ENCODE data around the gene PARD3.

Gene PARD3

GRCh38 chr10:34426041-34426440, 389.1 kb downstream of the PARD3 start:
- no peaks in the 10 kb centered on the region for H3K36me3 ChIP-seq (ENCODE audit: control insufficient read depth, low read length)
- no peaks in the 10 kb centered on the region for H3K4me1 ChIP-seq (ENCODE audit: control insufficient read depth, low read length)
- H3K9me3 ChIP-seq (ENCODE audit: control insufficient read depth, insufficient read depth, low read length): no peaks in the 10 kb centered on the region
- H3F3A ChIP-seq (ENCODE audit: control insufficient read depth, insufficient read depth): no peaks in the 10 kb centered on the region
- no peaks in the 10 kb centered on the region for H4K20me1 ChIP-seq (ENCODE audit: control insufficient read depth, insufficient read depth, low read depth, low read length)
- H3K4me3 ChIP-seq (ENCODE audit: low read length): no peak overlapping the region
- H3K79me2 ChIP-seq (ENCODE audit: control insufficient read depth, low read length): no peaks in the 10 kb centered on the region
- TF ChIP-seq CTCF (IDR thresholded peaks at IDR 0.05; ENCODE audit: low read depth, low read length, poor library complexity, severe bottlenecking): no peak
- no peak for TF ChIP-seq EZH2phosphoT487 (IDR thresholded peaks at IDR 0.05; ENCODE audit: borderline replicate concordance, low read length)
- H3K27ac ChIP-seq (ENCODE audit: low read depth, low read length): no peak overlapping the region
- H3K9me2 ChIP-seq (replicated peaks; ENCODE audit: control insufficient read depth, low read length): no peaks in the 10 kb centered on the region
- no peak overlapping the region for H3K4me2 ChIP-seq (ENCODE audit: low read length)
- no peaks in the 10 kb centered on the region for H3K27me3 ChIP-seq (ENCODE audit: control insufficient read depth, low read length)

GRCh38 chr10:34423673-34424625, 391.1 kb downstream of the PARD3 start:
- no peaks in the 10 kb centered on the region for H3K9me3 ChIP-seq (ENCODE audit: control insufficient read depth, insufficient read depth, low read length)
- H3K4me1 ChIP-seq (ENCODE audit: control insufficient read depth, low read length): no peaks in the 10 kb centered on the region
- no peaks in the 10 kb centered on the region for H3K27me3 ChIP-seq (ENCODE audit: control insufficient read depth, low read length)
- TF ChIP-seq EZH2phosphoT487 (IDR thresholded peaks at IDR 0.05; ENCODE audit: borderline replicate concordance, low read length) (no peak), CTCF (IDR thresholded peaks at IDR 0.05; ENCODE audit: low read depth, low read length, poor library complexity, severe bottlenecking) (no peak)
- H3F3A ChIP-seq (ENCODE audit: control insufficient read depth, insufficient read depth): no peaks in the 10 kb centered on the region
- no peaks in the 10 kb centered on the region for H3K79me2 ChIP-seq (ENCODE audit: control insufficient read depth, low read length)
- no peaks in the 10 kb centered on the region for H3K9me2 ChIP-seq (replicated peaks; ENCODE audit: control insufficient read depth, low read length)
- no peaks in the 10 kb centered on the region for H3K36me3 ChIP-seq (ENCODE audit: control insufficient read depth, low read length)
- no peak overlapping the region for H3K27ac ChIP-seq (ENCODE audit: low read depth, low read length)
- no peaks in the 10 kb centered on the region for H4K20me1 ChIP-seq (ENCODE audit: control insufficient read depth, insufficient read depth, low read depth, low read length)
- no peak overlapping the region for H3K4me3 ChIP-seq (ENCODE audit: low read length)
- no peak overlapping the region for H3K4me2 ChIP-seq (ENCODE audit: low read length)

GRCh38 chr10:34420795-34421194, 394.3 kb downstream of the PARD3 start:
- no peak for TF ChIP-seq EZH2phosphoT487 (IDR thresholded peaks at IDR 0.05; ENCODE audit: borderline replicate concordance, low read length)
- TF ChIP-seq CTCF (IDR thresholded peaks at IDR 0.05; ENCODE audit: low read depth, low read length, poor library complexity, severe bottlenecking): no peak
- Histone ChIP-seq H3K36me3 (ENCODE audit: control insufficient read depth, low read length) (no peaks in the 10 kb centered on the region), H3K4me2 (ENCODE audit: low read length) (no peak overlapping the region), H3K4me1 (ENCODE audit: control insufficient read depth, low read length) (no peaks in the 10 kb centered on the region), H3K9me2 (replicated peaks; ENCODE audit: control insufficient read depth, low read length) (no peaks in the 10 kb centered on the region), H3K27me3 (ENCODE audit: control insufficient read depth, low read length) (0 out of 2 replicates have a peak, but pooled peaks cover 2% of the 10 kb centered on the region), H3K9me3 (ENCODE audit: control insufficient read depth, insufficient read depth, low read length) (no peaks in the 10 kb centered on the region), H3K79me2 (ENCODE audit: control insufficient read depth, low read length) (no peaks in the 10 kb centered on the region), H3K27ac (ENCODE audit: low read depth, low read length) (no peak overlapping the region), H4K20me1 (ENCODE audit: control insufficient read depth, insufficient read depth, low read depth, low read length) (no peaks in the 10 kb centered on the region), H3K4me3 (ENCODE audit: low read length) (no peak overlapping the region), H3F3A (ENCODE audit: control insufficient read depth, insufficient read depth) (no peaks in the 10 kb centered on the region)
